ENCODE results near the gene POLR1E. TPM values are rescaled to one million over a fixed set of nuclear protein-coding genes. Genes with fewer than 3 reads are reported as not detected.

Gene POLR1E
- total and polyA plus RNA-seq, 5 donors from 2014 or later, result 11.2 to 26.9 (median 13.9) TPM

GRCh38 chr9:37453827-37454226, 31.9 kb upstream of the POLR1E start:
- H3K4me3 Mint-ChIP-seq, result no peak overlapping the region
- Histone ChIP-seq H3K36me3 (ENCODE audit: control insufficient read depth, insufficient read depth, low read length) (peaks cover 4% of the 10 kb centered on the region), H3K4me3 (ENCODE audit: low read depth, low read length) (no peak overlapping the region), H3K27ac (ENCODE audit: insufficient read depth, low read length, poor library complexity, severe bottlenecking) (no peak overlapping the region), H3K9me3 (ENCODE audit: control insufficient read depth in 2 of 2, low read length in 2 of 2) (no peaks in the 10 kb centered on the region), H3K27me3 (ENCODE audit: control insufficient read depth, insufficient read depth, low read length) (no peaks in the 10 kb centered on the region), H3K4me1 (ENCODE audit: control insufficient read depth, insufficient read depth, low read length, poor library complexity, severe bottlenecking) (no peaks in the 10 kb centered on the region)
- H3K36me3 Mint-ChIP-seq, result peaks cover 17% of the 10 kb centered on the region
- peak overlapping the region in 1 of 3 donors; percentile 38 for H3K27ac Mint-ChIP-seq
- ATAC-seq (ENCODE audit: low read depth in 2 of 2) (no peak), DNase-seq (no peak)
- no peaks in the 10 kb centered on the region for H3K9me3 Mint-ChIP-seq
- no peaks in the 10 kb centered on the region for H3K27me3 Mint-ChIP-seq
- H3K4me1 Mint-ChIP-seq, result peaks cover 25 to 62% (median 39%) of the 10 kb centered on the region in 4 donors

GRCh38 chr9:37454238-37454637, 31.5 kb upstream of the POLR1E start:
- H3K27me3 Mint-ChIP-seq, result no peaks in the 10 kb centered on the region
- ATAC-seq (ENCODE audit: low read depth in 2 of 2) (no peak), DNase-seq (no peak)
- H3K4me3 Mint-ChIP-seq, result no peak overlapping the region
- H3K9me3 Mint-ChIP-seq, result no peaks in the 10 kb centered on the region
- no peaks in the 10 kb centered on the region for H3K9me3 ChIP-seq (ENCODE audit: control insufficient read depth in 2 of 2, low read length in 2 of 2)
- peak overlapping the region in 1 of 3 donors; percentile 38 for H3K27ac Mint-ChIP-seq
- H3K27me3 ChIP-seq (ENCODE audit: control insufficient read depth, insufficient read depth, low read length), result no peaks in the 10 kb centered on the region
- H3K36me3 Mint-ChIP-seq, result peaks cover 17% of the 10 kb centered on the region
- H3K4me1 ChIP-seq (ENCODE audit: control insufficient read depth, insufficient read depth, low read length, poor library complexity, severe bottlenecking), result no peaks in the 10 kb centered on the region
- peaks cover 4% of the 10 kb centered on the region for H3K36me3 ChIP-seq (ENCODE audit: control insufficient read depth, insufficient read depth, low read length)
- peaks cover 25 to 62% (median 39%) of the 10 kb centered on the region in 4 donors for H3K4me1 Mint-ChIP-seq
- no peak overlapping the region for H3K4me3 ChIP-seq (ENCODE audit: low read depth, low read length)
- H3K27ac ChIP-seq (ENCODE audit: insufficient read depth, low read length, poor library complexity, severe bottlenecking), result no peak overlapping the region

- Histone ChIP-seq H3K36me3 (ENCODE audit: control insufficient read depth, insufficient read depth, low read length) (no peaks in the 10 kb centered on the region), H3K9me3 (ENCODE audit: control insufficient read depth in 2 of 2, low read length in 2 of 2) (no peaks in the 10 kb centered on the region), H3K27ac (ENCODE audit: insufficient read depth, low read length, poor library complexity, severe bottlenecking) (no peak overlapping the region), H3K27me3 (ENCODE audit: control insufficient read depth, insufficient read depth, low read length) (no peaks in the 10 kb centered on the region), H3K4me3 (ENCODE audit: low read depth, low read length) (no peak overlapping the region), H3K4me1 (ENCODE audit: control insufficient read depth, insufficient read depth, low read length, poor library complexity, severe bottlenecking) (no peaks in the 10 kb centered on the region)
- Mint-ChIP-seq H3K4me1 (peaks cover 25 to 61% (median 37%) of the 10 kb centered on the region in 4 donors), H3K36me3 (peaks cover 9% of the 10 kb centered on the region), H3K27me3 (no peaks in the 10 kb centered on the region), H3K4me3 (no peak overlapping the region), H3K27ac (peak overlapping the region in 2 of 3 donors; percentile 67 to 80), H3K9me3 (no peaks in the 10 kb centered on the region)
- no peak for ATAC-seq (ENCODE audit: low read depth in 2 of 2)
- no peak for DNase-seq
These were observed 29.7 kb upstream of the POLR1E start for GRCh38 chr9:37455884-37456647.

GRCh38 chr9:37456817-37457216, 28.9 kb upstream of the POLR1E start:
- peaks cover 25 to 60% (median 38%) of the 10 kb centered on the region in 4 donors for H3K4me1 Mint-ChIP-seq

GRCh38 chr9:37464006-37464405, 21.7 kb upstream of the POLR1E start:
- Mint-ChIP-seq H3K9me3 (no peaks in the 10 kb centered on the region), H3K36me3 (peaks cover 4% of the 10 kb centered on the region), H3K27ac (peak overlapping the region in 2 of 3 donors; percentile 97 to 98), H3K27me3 (peaks cover 9% of the 10 kb centered on the region), H3K4me3 (peak overlapping the region; percentile 90 to 98 (median 96)), H3K4me1 (peaks cover 16 to 44% (median 26%) of the 10 kb centered on the region in 4 donors)
- Histone ChIP-seq H3K27me3 (ENCODE audit: control insufficient read depth, insufficient read depth, low read length) (no peaks in the 10 kb centered on the region), H3K27ac (ENCODE audit: insufficient read depth, low read length, poor library complexity, severe bottlenecking) (peak overlapping the region; percentile 89), H3K9me3 (ENCODE audit: control insufficient read depth in 2 of 2, low read length in 2 of 2) (no peaks in the 10 kb centered on the region), H3K4me3 (ENCODE audit: low read depth, low read length) (peak overlapping the region; percentile 85), H3K36me3 (ENCODE audit: control insufficient read depth, insufficient read depth, low read length) (no peaks in the 10 kb centered on the region), H3K4me1 (ENCODE audit: control insufficient read depth, insufficient read depth, low read length, poor library complexity, severe bottlenecking) (peaks cover 28% of the 10 kb centered on the region)
- ATAC-seq (ENCODE audit: low read depth in 2 of 2), result no peak
- no peak for DNase-seq

More at GRCh38 chr9:37456817-37457216, 28.9 kb upstream of the POLR1E start:
- H3K36me3 Mint-ChIP-seq, result peaks cover 9% of the 10 kb centered on the region
- H3K4me3 Mint-ChIP-seq, result peak overlapping the region in 1 of 4 donors; percentile 11
- no peaks in the 10 kb centered on the region for H3K36me3 ChIP-seq (ENCODE audit: control insufficient read depth, insufficient read depth, low read length)
- H3K27me3 ChIP-seq (ENCODE audit: control insufficient read depth, insufficient read depth, low read length), result no peaks in the 10 kb centered on the region
- H3K27ac Mint-ChIP-seq, result no peak overlapping the region
- no peak overlapping the region for H3K4me3 ChIP-seq (ENCODE audit: low read depth, low read length)
- no peak overlapping the region for H3K27ac ChIP-seq (ENCODE audit: insufficient read depth, low read length, poor library complexity, severe bottlenecking)
- DNase-seq, result no peak
- H3K4me1 ChIP-seq (ENCODE audit: control insufficient read depth, insufficient read depth, low read length, poor library complexity, severe bottlenecking), result no peaks in the 10 kb centered on the region
- no peaks in the 10 kb centered on the region for H3K9me3 ChIP-seq (ENCODE audit: control insufficient read depth in 2 of 2, low read length in 2 of 2)
- H3K27me3 Mint-ChIP-seq, result no peaks in the 10 kb centered on the region
- ATAC-seq (ENCODE audit: low read depth in 2 of 2), result no peak
- H3K9me3 Mint-ChIP-seq, result no peaks in the 10 kb centered on the region

- peaks cover 9% of the 10 kb centered on the region for H3K27me3 Mint-ChIP-seq
- H3K27me3 ChIP-seq (ENCODE audit: control insufficient read depth, insufficient read depth, low read length), result no peaks in the 10 kb centered on the region
- H3K4me1 ChIP-seq (ENCODE audit: control insufficient read depth, insufficient read depth, low read length, poor library complexity, severe bottlenecking), result peaks cover 28% of the 10 kb centered on the region
- no peaks in the 10 kb centered on the region for H3K36me3 ChIP-seq (ENCODE audit: control insufficient read depth, insufficient read depth, low read length)
- H3K27ac Mint-ChIP-seq, result peak overlapping the region; percentile 97 to 98 (median 98)
- no peaks in the 10 kb centered on the region for H3K9me3 ChIP-seq (ENCODE audit: control insufficient read depth in 2 of 2, low read length in 2 of 2)
- peak overlapping the region; percentile 89 for H3K27ac ChIP-seq (ENCODE audit: insufficient read depth, low read length, poor library complexity, severe bottlenecking)
- H3K4me3 ChIP-seq (ENCODE audit: low read depth, low read length), result peak overlapping the region; percentile 85
- H3K4me1 Mint-ChIP-seq, result peaks cover 16 to 42% (median 26%) of the 10 kb centered on the region in 4 donors
- H3K36me3 Mint-ChIP-seq, result peaks cover 4% of the 10 kb centered on the region
- no peaks in the 10 kb centered on the region for H3K9me3 Mint-ChIP-seq
- DNase-seq (peak in 2 of 3 donors; percentile 72 to 88), ATAC-seq (ENCODE audit: low read depth in 2 of 2) (peak; percentile 23 to 31)
- H3K4me3 Mint-ChIP-seq, result peak overlapping the region; percentile 90 to 98 (median 96)
These were observed 21.1 kb upstream of the POLR1E start for GRCh38 chr9:37464426-37465248.

GRCh38 chr9:37465249-37466036, 20.3 kb upstream of the POLR1E start, which contains the start of gene ZBTB5:
Gene ZBTB5, minus strand, starts transcription at chr9:37465450. Its CDS starts 22,899 bp downstream, at chr9:37442551.
- Mint-ChIP-seq H3K27ac (peak within 1 kb of the TSS; percentile 97 to 98 (median 98)), H3K4me3 (peak within 1 kb of the TSS; percentile 90 to 98 (median 96)), H3K27me3 (peaks cover 13% of the 10 kb centered on the region), H3K9me3 (peaks cover 0 to 1% (median 0%) of the 10 kb centered on the region in 7 donors), H3K4me1 (peaks cover 16 to 42% (median 26%) of the 10 kb centered on the region in 4 donors), H3K36me3 (peaks cover 4% of the 10 kb centered on the region)
- DNase-seq (peak; percentile 99 to 100 (median 99)), ATAC-seq (ENCODE audit: low read depth in 2 of 2) (peak; percentile 84 to 85)
- H3K9me3 ChIP-seq (ENCODE audit: control insufficient read depth in 2 of 2, low read length in 2 of 2), result no peaks in the 10 kb centered on the region
- H3K27ac ChIP-seq (ENCODE audit: insufficient read depth, low read length, poor library complexity, severe bottlenecking), result peak within 1 kb of the TSS; percentile 89
- H3K36me3 ChIP-seq (ENCODE audit: control insufficient read depth, insufficient read depth, low read length), result no peaks in the 10 kb centered on the region
- peak within 1 kb of the TSS; percentile 92 for H3K4me3 ChIP-seq (ENCODE audit: low read depth, low read length)
- H3K4me1 ChIP-seq (ENCODE audit: control insufficient read depth, insufficient read depth, low read length, poor library complexity, severe bottlenecking), result peaks cover 28% of the 10 kb centered on the region
- no peaks in the 10 kb centered on the region for H3K27me3 ChIP-seq (ENCODE audit: control insufficient read depth, insufficient read depth, low read length)
